ENCODE data around the gene C5orf15.
"Not testable (repeated sequence)": the region's sequence is repeated elsewhere in the genome, so short reads cannot be mapped to it uniquely, and the experiment has no call there.

C5orf15 gene

DNA sequence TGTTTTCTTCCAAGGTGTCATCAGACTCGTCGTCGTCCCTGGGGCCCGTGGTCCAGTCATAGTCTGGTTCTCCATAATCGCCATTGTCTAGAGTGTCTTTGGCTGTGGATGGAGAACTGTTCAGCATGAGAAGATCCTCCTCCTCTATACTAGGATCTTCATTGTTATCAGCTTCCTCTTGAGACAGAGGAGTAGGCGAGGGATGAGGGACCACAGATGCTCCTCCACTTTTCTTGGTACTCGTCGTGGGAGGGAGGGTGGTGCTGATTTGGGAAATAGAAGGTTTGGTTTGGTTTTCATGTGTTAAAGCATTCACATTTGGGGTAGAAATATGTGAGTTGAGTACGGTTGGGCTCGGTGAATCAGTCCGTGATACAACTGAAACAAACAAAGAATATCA lies 8.8 kb downstream of the C5orf15 start:
- DNase-seq, result no peak

DNA sequence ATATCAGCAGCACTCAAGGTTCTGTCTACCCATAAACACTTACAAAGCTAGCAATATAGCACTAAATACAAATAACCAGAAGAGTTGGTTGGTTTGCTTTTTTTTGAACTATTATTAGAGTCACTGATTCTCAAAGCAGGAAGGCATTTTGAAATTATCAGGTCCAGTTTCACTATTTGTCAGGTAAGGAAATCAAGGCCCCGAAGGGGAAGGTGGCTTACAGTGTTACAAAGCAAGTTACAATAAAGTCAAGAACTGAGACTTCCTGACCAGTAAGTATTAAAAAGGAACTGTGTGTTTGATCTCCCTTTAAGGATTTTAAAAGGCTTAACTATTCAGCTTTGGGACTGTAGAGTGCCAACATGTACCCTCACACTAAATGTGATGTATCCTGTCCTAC lies 10.8 kb downstream of the C5orf15 start:
- no peak for DNase-seq

DNA sequence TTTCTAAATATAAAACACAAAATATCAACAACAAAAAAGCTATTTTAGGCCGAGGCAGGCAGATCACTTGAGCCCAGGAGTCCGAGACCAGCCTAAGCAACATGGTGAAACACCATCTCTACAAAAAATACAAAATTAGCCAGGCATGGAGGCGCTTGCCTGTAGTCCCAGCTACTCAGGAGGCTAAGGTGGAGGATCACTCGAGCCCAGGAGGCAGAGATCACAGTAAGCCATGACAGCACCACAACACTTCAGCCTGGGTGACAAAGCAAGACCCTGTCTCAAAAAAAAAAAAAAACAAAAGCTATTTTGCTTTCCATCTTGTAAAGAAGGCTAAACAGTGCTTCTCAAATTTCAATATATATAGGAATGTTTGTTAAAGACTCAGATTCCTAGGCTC lies 11.3 kb downstream of the C5orf15 start:
- DNase-seq, result no peak

DNA sequence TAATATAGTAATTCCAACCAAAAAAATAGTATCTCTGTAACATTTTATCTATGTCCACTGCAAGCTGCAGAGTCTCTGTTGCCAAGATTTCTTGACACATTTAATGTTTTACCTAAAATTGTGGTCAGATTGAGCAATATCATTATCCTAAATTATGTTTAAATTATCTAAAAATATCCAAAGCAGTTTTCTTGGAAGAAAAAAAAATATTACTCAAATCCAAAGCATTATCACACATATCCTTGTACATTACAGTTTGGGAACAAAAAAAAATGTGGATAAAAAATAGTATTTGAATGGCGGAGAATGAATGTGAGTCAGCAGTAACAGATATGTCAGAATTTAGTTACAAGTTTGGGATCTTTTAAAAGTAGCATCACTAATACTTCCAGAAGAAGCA lies 12.2 kb downstream of the C5orf15 start:
- DNase-seq, result not testable (repeated sequence)

DNA sequence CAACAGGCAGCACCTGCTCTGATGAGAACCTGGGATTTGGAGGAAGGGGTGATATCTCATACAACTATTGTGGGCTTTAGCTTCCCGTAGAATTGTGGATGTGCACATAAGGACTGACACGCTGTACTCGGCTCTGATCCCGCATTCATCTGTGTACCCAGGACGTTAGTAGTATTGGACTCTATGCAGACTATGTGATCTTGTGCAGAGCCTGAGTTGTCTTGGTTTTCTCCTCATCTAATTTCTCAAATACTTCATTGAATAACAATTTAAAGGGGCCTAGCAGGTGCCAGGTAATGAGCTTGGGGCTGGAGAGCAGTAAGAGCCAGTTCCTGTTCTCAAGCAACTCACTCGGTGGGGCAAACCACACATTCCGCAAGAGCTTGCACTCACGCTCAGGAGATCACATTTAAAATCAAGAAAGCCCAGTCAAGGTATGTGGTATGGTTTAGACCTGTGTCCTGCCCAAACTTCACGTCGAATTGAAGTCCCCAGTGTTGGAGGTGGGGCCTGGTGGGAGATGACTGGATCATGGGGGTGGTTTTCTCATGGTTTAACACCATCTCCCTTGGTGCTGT lies 14.8 kb downstream of the C5orf15 start:
- no peak for DNase-seq

DNA sequence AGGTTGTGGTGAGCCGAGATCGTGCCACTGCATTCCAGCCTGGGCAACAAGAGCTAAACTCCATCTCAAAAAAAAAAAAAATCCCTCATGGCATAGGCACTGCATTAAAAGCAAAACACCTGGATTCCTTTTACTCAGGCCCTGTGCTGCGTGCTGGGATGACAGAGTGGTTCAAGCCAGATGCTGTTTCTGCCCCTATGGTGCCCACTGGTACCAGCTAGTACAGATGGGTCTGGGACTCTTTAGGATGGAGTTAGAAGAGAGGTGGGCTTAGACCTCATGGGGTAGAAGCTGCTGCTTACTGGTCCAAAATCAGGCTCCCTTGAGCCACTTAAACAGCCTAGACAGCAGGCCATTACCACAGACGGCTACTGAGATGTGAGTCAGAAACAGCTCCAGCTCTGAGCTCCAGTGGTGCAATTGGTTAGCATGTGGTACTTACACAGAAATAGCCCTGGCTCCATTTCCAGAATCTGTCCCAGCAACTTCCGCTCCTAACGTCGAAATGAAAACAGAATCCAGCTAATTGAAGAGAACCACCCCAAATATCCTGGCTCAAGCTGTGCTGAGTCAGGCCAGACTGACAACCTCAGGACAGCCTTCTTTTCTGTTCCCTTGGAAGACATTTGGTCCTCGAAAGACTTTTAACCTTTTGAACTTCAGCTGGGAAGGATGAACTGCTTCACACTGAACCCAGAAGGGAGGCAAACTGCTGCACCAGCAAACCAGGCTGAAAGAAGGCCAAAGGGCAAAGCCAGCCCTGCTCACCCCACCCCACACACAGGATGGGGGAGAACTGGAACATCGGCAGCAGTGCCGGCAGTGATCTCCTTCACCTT lies 15.5 kb downstream of the C5orf15 start:
- DNase-seq, result no peak

DNA sequence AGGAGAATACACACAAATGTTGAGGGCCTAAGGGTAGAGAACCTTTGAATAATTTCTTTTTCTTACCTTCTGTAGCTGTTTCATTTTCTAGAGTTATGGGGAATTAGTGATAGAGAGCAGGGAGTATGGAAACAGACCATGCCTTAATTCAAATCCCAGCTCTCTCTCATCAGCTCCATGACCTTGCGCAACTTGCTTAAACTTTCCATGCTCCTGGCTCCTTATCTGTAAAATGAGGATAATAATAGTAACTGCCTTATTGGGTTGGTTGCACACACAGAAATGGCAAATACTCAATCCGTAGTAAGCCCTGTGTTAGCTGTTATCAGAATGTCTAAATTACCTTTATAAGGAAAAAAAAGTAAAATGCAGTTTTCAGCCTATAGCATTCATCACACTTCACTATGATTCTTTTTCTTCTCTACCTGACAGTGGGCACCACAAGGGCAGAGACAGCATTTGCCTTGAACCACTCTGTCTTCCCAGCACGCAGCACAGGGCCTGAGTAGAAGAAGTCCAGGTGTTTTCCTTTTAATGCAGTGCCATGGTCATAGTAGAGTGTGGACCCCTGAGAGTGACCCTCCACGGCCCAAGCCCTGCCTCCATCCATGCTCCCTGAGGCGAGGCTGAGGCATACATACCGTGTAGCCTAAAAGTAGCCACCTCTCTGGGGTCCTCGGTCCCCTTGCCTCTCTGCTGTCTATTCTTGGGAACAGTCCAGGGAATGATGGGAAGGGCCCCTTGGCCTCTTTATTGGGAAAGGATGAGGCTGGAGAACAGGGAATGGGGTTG lies 17.4 kb downstream of the C5orf15 start:
- DNase-seq, result no peak

DNA sequence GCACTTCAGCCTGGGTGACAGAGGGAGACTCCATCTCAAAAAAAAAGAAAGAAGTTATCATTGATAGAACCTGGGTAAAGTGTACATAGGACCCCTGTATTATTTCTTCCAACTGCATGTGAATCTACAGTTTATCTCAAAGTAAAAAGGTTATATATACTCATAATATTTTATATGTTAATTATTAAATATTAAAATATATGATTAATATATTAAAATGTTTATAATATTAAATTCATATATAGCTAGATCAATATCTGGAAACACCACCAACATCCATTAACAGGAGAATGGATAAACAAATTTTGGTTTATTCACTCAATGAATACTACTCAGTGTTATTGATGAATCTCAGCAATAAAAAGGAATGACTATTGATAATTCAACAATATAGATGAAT lies 19.7 kb downstream of the C5orf15 start:
- DNase-seq, result no peak

DNA sequence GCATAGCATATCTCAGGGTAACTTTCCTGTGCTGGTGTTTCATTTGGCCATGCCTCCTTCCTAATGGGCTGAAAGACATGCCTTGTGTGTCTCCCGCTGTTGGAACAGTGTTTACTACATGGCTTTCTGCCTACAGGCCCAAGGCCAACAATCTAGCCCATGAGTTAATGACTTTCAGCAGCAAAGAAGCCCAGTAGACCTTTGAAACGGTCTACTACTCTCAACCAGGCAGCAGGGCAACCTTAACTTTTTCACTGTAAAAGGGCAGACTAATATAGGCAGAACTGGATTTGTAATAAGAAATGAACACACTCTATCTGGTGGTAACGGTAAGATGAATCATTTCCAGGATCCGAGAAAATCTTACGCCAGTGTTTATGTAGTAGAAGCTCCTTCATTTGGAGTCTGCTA lies 21.0 kb downstream of the C5orf15 start:
- no peak for DNase-seq

DNA sequence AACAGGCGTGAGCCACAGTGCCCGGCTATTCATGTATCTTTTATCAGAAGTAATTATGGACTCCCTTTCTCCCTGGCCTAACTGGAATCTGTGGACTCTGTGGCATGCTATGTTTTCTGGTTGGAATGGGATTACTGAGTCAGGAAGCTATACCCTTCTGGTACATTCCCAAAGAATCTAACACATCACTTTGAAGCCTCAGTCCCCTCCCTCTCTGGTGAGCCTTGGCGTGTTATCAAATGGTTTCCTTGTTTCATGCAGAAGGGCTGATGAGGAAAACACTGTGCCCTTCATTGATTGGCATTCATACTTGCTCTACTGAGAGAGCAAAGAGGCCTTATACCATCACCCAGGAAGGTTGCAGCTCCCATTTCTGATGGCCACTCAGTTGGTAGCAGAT lies 22.9 kb downstream of the C5orf15 start:
- no peak for DNase-seq

DNA sequence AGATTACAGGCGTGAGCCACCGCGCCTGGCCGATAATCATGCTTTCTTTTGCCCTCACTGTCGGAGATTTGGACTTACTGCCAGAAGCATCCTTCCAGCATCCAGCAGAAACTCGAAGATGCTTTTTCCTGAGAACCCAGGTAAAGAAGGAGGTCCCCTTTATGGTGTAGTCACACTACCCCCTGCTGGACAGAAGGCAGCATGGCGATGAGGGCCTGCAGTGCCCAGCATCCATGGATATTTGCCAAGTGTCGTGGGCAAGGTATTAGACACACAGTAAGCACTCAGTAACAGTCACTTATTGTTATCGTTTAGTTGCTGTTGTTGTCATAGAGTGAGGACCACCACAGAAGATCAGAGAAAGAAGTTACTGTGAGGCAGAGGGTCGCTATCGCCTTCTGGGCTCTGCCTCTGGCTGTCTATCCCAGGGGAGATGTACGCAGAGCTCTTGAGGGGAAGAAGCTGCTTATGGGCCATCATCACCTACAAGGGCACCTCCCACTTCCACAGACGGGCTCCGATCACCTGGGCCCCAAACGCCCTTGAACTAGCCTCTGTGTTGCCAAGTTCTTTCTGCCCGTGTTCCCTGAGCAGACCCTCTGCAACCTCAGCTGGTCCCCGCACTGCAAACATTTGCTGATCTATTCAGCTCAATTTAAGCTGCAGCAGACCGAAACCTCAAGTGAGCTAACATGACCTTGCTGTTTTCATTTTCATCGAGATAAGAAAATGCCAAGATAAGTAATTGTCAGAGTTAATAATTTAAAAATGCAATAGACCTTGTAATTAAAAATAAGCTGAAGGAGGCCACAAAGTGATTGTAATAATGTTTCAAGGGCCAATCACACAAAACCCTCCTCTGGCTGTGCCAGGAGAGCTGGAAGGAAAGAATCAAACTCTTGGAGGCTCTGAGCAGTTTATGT lies 23.9 kb downstream of the C5orf15 start:
- DNase-seq, result no peak

DNA sequence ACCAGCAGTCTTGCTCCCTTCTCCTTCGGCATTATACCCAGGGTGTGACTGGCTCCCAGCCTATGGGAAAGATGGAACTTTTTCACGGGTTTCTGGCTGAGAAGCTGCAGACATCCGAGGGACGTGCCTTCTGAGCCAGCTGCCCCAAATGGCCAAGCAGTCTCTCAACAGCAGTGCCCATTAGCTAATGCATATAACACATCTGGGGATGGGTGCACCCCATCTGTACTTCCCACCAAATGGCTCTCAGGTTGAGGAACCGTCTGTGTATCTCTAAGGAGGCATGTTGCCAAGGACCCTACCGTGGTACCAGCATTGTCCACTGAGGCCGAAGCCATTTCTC lies 25.0 kb downstream of the C5orf15 start:
- DNase-seq, result no peak

DNA sequence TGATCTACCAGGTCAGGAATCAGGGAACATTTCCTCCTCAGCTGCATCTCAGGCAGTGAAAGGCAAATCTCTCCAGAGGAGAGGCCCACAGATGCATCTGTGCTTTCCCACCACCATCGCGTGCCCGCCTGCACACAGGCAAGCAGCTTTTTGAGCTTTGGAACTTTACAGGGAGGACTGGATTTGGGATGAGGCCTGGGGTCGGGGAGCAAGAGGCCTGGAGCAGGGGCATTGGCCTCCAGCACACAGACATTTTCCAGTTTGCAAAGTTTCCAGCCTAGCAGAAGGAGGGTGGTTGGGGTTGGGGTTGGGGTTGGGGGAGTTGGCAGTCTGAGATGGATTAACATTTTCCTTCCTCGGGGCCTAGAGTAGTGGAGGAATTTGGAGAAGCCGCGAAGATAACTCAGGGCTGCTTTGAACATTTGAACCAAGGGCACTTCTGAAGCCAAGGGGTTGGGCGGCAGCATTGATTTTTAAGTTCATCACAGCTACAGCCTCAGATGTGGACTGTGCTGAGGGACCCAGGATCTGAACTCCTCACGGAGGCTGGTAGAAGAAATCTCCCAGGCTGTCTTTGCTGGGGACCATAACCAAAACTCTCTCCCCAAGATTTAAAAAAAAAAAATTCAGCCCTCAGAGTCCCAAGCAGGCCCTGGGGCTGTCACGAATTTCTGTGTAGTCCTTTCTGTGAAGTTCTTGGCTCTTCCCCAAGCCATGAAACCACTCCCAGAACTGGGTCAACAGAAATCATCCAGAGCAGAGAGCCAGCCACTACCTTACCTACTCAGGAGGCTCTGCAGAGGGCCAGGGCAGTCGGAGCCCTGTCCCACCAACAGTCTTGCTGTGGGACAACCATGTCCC lies 25.6 kb downstream of the C5orf15 start:
- no peak for DNase-seq

DNA sequence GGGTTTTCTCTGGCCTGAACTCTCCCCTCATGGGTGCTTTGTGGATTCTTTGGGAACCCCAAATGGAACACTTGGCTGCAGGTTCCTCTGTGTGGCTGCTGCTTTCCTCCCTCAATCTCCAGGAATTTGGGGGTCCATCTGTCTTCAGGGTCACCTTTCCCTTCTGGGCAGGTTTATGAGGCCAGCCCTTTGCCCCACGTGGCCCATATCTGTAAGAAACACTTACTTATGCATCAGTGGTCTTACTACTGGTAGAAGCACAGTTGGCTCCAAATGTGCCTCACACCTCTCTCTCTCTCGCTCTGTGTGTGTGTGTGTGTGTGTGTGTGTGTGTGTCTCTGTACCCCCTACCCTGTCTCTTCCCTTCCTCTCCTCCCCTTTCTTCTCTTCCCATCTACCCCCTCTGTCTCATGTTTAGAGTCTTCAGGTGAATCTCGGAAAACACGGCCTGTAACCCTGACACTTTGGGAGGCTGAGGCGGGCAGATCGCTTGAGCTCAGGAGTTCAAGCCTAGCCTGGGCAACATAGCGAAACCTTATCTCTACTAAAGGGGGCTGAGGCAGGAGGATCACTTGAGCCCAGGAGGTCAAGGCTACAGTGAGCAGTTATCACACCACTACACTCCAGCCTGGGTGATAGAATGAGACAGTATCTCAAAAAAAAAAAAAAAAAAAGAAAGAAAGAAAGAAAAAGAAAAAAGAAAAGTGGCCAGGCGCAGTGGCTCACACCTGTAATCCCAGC lies 26.8 kb downstream of the C5orf15 start:
- DNase-seq, result no peak

DNA sequence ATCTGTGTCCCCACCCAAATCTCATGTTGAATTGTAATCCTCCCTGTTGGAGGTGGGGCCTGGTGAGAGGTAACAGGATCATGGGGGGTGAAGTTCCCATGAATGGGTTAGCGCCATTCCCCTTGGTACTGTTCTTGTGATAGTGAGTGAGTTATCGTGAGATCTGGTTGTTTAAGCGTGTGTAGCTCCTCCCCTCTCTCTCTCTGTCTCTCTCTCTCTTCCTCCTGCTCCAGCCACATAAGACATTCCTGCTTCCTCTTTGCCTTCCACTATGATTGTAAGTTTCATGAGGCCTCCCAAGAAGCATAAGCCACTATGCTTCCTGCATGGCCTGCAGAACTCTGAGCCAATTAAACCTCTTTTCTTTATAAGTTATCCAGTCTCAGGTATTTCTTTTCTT lies 28.8 kb downstream of the C5orf15 start:
- no peak for DNase-seq

DNA sequence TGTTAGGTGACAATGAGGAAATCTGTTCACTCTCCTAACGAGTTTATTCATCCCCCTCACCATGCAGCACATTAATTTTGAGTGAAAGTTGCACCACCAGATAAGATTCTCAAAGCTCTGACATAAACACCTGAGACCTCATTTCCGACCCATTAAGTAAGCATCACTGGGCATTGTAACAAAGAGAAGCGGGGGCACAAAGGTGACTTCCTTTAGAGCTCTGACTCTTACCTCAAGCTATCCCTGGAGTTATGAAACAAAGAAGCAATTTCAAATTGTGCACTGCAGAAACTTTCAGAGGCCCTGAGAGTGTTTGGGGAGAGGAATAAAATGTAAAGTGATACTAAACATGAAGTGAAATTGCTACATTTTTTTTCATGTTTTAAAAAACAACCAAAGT lies 29.5 kb downstream of the C5orf15 start:
- no peak for DNase-seq

DNA sequence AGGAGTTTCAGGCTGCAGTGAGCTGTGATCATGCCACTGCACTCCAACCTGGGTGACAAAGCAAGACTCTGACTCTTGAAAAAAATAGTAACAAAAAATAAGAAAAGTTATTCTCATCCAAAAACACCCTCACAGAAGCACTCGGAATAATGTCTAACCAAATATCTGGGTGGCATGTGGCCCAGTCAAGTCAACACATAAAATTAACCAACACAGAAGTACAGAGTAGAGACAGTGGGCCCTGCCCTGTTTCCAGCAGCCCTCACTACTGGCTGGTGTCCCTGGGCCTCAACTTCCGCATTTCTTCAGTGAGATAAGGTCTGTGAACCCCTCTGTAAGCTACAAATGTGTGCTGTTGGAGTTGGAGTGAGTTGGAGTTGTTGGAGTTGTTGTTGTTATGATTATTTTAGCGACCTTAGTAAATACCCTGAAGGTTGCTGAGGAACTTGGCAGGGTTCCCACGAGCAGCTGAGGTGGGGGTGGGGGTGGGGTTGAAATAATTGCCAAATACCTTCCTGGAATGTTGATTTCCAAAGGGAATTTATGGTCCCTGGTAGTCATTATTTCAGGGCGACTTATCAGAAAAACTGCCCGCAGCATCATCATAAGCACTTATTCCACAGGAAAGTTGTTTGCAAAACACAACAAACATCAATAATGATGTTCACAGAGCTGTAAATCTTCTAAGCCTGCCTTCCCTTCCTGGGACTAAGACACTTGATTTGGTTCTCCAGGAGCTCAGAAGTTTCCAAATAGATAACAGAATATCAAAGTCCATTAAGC lies 30.2 kb downstream of the C5orf15 start:
- no peak for DNase-seq

DNA sequence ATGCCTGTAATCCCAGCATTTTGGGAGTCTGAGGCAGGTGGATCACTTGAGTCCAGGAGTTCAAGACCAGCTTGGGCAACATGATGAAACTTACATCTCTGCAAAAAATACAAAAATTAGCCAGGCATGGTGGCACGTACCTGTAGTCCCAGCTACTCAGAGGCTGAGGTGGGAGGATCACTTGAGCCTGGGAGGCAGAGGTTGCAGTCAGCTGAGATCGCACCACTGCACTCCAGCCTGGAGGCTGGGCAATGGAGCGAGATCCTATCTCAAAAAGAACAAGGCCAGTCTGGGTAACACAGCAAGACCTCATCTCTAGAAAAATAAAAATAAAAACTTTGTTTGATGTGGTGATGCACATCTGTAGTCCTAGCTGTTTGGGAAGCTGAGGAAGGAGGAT lies 30.8 kb downstream of the C5orf15 start:
- DNase-seq, result not testable (repeated sequence)

DNA sequence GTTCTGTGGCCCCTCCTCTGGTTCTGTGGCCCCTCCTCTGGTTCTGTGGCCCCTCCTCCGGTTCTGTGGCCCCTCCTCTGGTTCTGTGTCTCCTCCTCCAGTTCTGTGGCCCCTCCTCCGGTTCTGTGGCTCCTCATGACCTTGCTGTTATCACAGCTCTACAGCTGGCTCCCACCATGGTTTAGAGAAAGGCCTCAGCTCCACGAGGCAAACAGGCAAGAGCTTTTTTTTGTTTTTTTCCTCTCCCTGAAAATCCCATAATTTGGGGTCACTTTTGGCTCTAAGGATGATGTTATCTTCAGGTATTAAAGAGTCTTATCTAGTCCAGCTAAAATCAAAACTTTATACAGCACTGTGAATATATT lies 31.8 kb downstream of the C5orf15 start:
- no peak for DNase-seq

DNA sequence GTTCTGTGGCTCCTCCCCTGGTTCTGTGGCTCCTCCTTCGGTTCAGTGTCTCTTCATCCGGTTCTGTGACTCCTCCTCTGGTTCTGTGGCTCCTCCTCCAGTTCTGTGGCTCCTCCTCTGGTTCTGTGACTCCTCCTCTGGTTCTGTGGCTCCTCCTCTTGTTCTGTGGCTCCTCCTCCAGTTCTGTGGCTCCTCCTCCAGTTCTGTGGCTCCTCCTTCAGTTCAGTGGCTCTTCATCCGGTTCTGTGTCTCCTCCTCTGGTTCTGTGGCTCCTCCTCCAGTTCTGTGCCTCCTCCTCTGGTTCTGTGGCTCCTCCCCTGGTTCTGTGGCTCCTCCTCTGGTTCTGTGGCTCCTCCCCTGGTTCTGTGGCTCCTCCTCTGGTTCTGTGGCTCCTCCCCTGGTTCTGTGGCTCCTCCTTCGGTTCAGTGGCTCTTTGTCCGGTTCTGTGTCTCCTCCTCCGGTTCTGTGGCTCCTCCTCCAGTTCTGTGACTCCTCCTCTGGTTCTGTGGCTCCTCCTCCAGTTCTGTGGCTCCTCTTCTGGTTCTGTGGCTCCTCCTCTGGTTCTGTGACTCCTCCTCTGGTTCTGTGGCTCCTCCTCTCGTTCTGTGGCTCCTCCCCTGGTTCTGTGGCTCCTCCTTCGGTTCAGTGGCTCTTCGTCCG lies 32.3 kb downstream of the C5orf15 start:
- not testable (repeated sequence) for DNase-seq
